ENCODE data around the gene HS6ST3.

Gene HS6ST3

DNA sequence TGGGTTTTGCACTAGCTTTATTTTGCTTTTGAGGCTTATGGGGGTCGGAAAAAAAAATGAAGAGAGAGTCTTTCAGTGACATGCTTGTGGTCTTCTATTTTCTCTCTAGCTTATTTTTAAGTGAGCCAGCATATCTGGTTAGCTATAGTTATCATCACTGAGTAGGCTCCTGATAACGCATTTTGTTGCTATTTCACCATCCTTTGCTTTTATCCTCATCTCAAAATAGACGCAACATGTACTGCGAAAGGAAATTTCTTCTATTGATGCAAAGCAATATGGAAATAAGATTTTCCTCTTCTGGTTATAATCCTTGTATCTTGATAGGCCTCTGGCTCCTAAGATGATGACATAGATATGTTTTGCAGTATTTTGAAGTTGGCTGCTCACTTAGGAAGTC is 630.5 kb downstream of the HS6ST3 start:
- no peak for DNase-seq (ENCODE audit: low read depth, low spot score)
- Histone ChIP-seq H3K9ac (ENCODE audit: insufficient read length) (no peak overlapping the region), H3K27ac (no peak overlapping the region), H3K9me3 (ENCODE audit: low read depth, low read length) (no peaks in the 10 kb centered on the region), H3K4me3 (no peak overlapping the region), H3K36me3 (ENCODE audit: insufficient read depth, low read length) (no peaks in the 10 kb centered on the region)
- TF ChIP-seq FOXP2 (optimal IDR thresholded peaks at IDR 0.05; ENCODE audit: control extremely low read depth, extremely low read length, insufficient read depth) (no peak), EZH2 (IDR thresholded peaks at IDR 0.05) (no peak), POLR2AphosphoS5 (IDR thresholded peaks at IDR 0.05; ENCODE audit: borderline replicate concordance, low read depth, low read length) (no peak)

DNA sequence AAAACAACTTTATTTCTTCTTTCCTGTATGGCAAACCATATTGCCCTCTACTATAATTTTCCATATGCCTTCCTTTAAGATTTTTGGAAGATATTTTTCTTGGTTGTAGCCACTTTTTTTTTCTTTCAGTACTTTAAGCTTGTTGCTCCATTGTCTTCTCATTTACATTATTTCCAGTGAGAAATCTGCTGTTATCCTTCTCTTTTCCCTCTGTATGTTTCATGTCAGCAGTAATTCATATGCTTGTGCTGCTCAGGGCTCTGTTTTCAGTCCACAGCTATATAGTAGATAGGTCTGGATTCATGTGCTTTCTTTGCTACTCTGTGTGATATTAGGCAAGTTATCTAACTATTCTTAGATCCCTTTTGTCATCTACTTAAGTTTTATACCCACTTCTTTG is 636.7 kb downstream of the HS6ST3 start:
- H3K36me3 ChIP-seq (ENCODE audit: insufficient read depth, low read length): no peaks in the 10 kb centered on the region

GRCh38 chr13:96728463-96728862 is 638.6 kb downstream of the HS6ST3 start:
- DNase-seq (ENCODE audit: low read depth, low spot score): no peak
- H3K4me3 ChIP-seq: no peak overlapping the region
- H3K36me3 ChIP-seq (ENCODE audit: insufficient read depth, low read length): no peaks in the 10 kb centered on the region
- no peak overlapping the region for H3K9ac ChIP-seq (ENCODE audit: insufficient read length)
- no peak overlapping the region for H3K27ac ChIP-seq
- no peak for TF ChIP-seq EZH2 (IDR thresholded peaks at IDR 0.05)
- TF ChIP-seq POLR2AphosphoS5 (IDR thresholded peaks at IDR 0.05; ENCODE audit: borderline replicate concordance, low read depth, low read length): no peak
- no peak for TF ChIP-seq FOXP2 (optimal IDR thresholded peaks at IDR 0.05; ENCODE audit: control extremely low read depth, extremely low read length, insufficient read depth)
- H3K9me3 ChIP-seq (ENCODE audit: low read depth, low read length): no peaks in the 10 kb centered on the region; the same call in 1 of the 2 replicates

More for the DNA sequence above, 636.7 kb downstream of the HS6ST3 start:
- Histone ChIP-seq H3K27ac (no peak overlapping the region), H3K4me3 (no peak overlapping the region), H3K9me3 (ENCODE audit: low read depth, low read length) (no peaks in the 10 kb centered on the region; the same call in 1 of the 2 replicates), H3K9ac (ENCODE audit: insufficient read length) (no peak overlapping the region)
- TF ChIP-seq POLR2AphosphoS5 (IDR thresholded peaks at IDR 0.05; ENCODE audit: borderline replicate concordance, low read depth, low read length): no peak
- no peak for TF ChIP-seq EZH2 (IDR thresholded peaks at IDR 0.05)
- no peak for TF ChIP-seq FOXP2 (optimal IDR thresholded peaks at IDR 0.05; ENCODE audit: control extremely low read depth, extremely low read length, insufficient read depth)
- no peak for DNase-seq (ENCODE audit: low read depth, low spot score)

DNA sequence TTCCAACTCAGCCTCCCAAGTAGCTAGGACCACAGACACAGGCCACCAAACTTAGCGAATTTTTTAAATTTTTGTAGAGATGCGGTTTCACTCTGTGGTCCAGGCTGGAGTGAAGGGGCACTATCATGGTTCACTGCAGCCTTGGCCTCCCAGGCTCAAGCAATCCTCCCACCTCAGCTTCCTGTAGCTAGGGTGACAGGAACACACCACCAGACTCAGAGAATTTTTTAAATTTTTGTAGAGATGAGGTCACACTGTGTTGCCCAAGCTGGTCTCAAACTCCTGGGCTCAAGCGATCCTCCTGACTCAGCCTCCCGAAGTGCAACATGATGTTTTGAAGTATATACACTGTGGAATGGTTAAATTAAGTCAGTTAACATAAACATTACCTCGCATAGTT is 640.8 kb downstream of the HS6ST3 start:
- H3K9ac ChIP-seq (ENCODE audit: insufficient read length): no peak overlapping the region
- no peak overlapping the region for H3K27ac ChIP-seq
- TF ChIP-seq FOXP2 (optimal IDR thresholded peaks at IDR 0.05; ENCODE audit: control extremely low read depth, extremely low read length, insufficient read depth) (no peak), EZH2 (IDR thresholded peaks at IDR 0.05) (no peak), POLR2AphosphoS5 (IDR thresholded peaks at IDR 0.05; ENCODE audit: borderline replicate concordance, low read depth, low read length) (no peak)
- H3K36me3 ChIP-seq (ENCODE audit: insufficient read depth, low read length): no peaks in the 10 kb centered on the region
- H3K9me3 ChIP-seq (ENCODE audit: low read depth, low read length): no peaks in the 10 kb centered on the region; the same call in 1 of the 2 replicates
- no peak for DNase-seq (ENCODE audit: low read depth, low spot score)
- no peak overlapping the region for H3K4me3 ChIP-seq

GRCh38 chr13:96734499-96734898 is 644.6 kb downstream of the HS6ST3 start:
- H3K27ac ChIP-seq: no peak overlapping the region
- TF ChIP-seq FOXP2 (optimal IDR thresholded peaks at IDR 0.05; ENCODE audit: control extremely low read depth, extremely low read length, insufficient read depth): no peak
- no peak for TF ChIP-seq POLR2AphosphoS5 (IDR thresholded peaks at IDR 0.05; ENCODE audit: borderline replicate concordance, low read depth, low read length)
- TF ChIP-seq EZH2 (IDR thresholded peaks at IDR 0.05): no peak
- no peaks in the 10 kb centered on the region for H3K9me3 ChIP-seq (ENCODE audit: low read depth, low read length)
- no peak overlapping the region for H3K4me3 ChIP-seq
- H3K36me3 ChIP-seq (ENCODE audit: insufficient read depth, low read length): no peaks in the 10 kb centered on the region
- DNase-seq (ENCODE audit: low read depth, low spot score): no peak
- H3K9ac ChIP-seq (ENCODE audit: insufficient read length): no peak overlapping the region

- Histone ChIP-seq H3K4me3 (no peak overlapping the region), H3K36me3 (ENCODE audit: insufficient read depth, low read length) (no peaks in the 10 kb centered on the region), H3K27ac (no peak overlapping the region), H3K9me3 (ENCODE audit: low read depth, low read length) (no peaks in the 10 kb centered on the region), H3K9ac (ENCODE audit: insufficient read length) (no peak overlapping the region)
- no peak for DNase-seq (ENCODE audit: low read depth, low spot score)
- TF ChIP-seq FOXP2 (optimal IDR thresholded peaks at IDR 0.05; ENCODE audit: control extremely low read depth, extremely low read length, insufficient read depth): no peak
- TF ChIP-seq EZH2 (IDR thresholded peaks at IDR 0.05): no peak
- no peak for TF ChIP-seq POLR2AphosphoS5 (IDR thresholded peaks at IDR 0.05; ENCODE audit: borderline replicate concordance, low read depth, low read length)
Observed at GRCh38 chr13:96741779-96742178, 651.9 kb downstream of the HS6ST3 start.

DNA sequence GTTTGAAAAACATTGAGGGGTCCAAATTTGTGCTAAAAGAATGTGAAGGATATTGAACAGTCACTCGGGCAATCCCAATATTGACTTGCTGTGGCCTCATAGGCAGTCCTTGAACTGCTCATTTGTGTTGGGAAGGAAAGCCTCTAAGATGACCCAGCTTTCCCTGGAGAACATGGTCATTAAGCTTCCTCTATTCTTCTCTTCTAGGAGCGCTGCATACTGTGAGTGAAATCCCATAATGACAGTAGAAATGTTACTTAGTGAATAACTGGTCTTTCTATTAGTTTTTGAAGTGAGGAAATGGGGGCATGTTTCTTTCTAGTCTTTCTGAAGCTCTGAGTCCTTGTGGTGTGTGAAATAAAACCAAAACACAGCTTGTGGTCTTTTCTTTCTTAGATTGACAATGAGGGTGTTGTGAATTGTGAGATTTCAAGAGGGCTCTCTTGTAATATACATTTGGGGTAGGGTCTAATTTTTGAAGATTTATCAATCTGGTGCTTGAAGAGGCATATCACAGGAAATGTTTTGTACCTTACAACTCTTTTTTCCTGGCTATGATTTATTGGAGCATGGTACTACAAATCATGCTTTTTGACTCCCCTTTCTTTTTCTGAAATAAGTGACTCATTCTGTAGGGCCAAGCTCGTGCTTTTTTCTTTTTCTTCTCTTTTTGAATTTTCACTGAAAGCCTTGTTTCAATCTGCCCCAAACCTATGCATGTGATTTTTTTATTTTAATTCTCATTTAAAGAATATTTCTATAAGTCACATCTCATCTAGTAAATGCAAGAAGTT is 653.6 kb downstream of the HS6ST3 start:
- Histone ChIP-seq H3K36me3 (ENCODE audit: insufficient read depth, low read length) (no peaks in the 10 kb centered on the region), H3K9ac (ENCODE audit: insufficient read length) (no peak overlapping the region), H3K4me3 (no peak overlapping the region), H3K27ac (no peak overlapping the region), H3K9me3 (ENCODE audit: low read depth, low read length) (no peaks in the 10 kb centered on the region)
- no peak for DNase-seq (ENCODE audit: low read depth, low spot score)
- TF ChIP-seq FOXP2 (optimal IDR thresholded peaks at IDR 0.05; ENCODE audit: control extremely low read depth, extremely low read length, insufficient read depth) (no peak), EZH2 (IDR thresholded peaks at IDR 0.05) (no peak), POLR2AphosphoS5 (IDR thresholded peaks at IDR 0.05; ENCODE audit: borderline replicate concordance, low read depth, low read length) (no peak)

GRCh38 chr13:96744367-96745331 is 654.7 kb downstream of the HS6ST3 start:
- no peaks in the 10 kb centered on the region for H3K36me3 ChIP-seq (ENCODE audit: insufficient read depth, low read length)
- no peak overlapping the region for H3K27ac ChIP-seq
- TF ChIP-seq EZH2 (IDR thresholded peaks at IDR 0.05) (no peak), FOXP2 (optimal IDR thresholded peaks at IDR 0.05; ENCODE audit: control extremely low read depth, extremely low read length, insufficient read depth) (no peak), POLR2AphosphoS5 (IDR thresholded peaks at IDR 0.05; ENCODE audit: borderline replicate concordance, low read depth, low read length) (no peak)
- H3K9me3 ChIP-seq (ENCODE audit: low read depth, low read length): no peaks in the 10 kb centered on the region
- DNase-seq (ENCODE audit: low read depth, low spot score): no peak
- no peak overlapping the region for H3K9ac ChIP-seq (ENCODE audit: insufficient read length)
- H3K4me3 ChIP-seq: no peak overlapping the region
